HEK293 (cell line): ENCODE results near the gene USP27X.

Source experiments
- CTCF ChIA-PET: fragments of 350-600 bp; formaldehyde crosslinking; extraction: SDS; loops from one replicate; lab custom pipeline; 2021; ENCODE audit warnings: antibody characterized with exemption; lab: Yijun Ruan, JAX
- POLR2A ChIA-PET: fragments of 300-600 bp; formaldehyde crosslinking; extraction: SDS; loops from one replicate; lab custom pipeline; 2020; ENCODE audit warnings: antibody characterized with exemption, inconsistent platforms; lab: Yijun Ruan, JAX
- H3K27ac ChIP-seq: fragments of 200-500 bp; sonication (Bioruptor generic); 2 replicates; pipeline ENCODE4 v1.5.1; 2014; ENCODE audit warnings: low read depth, low read length, control low read depth, inconsistent platforms; ENCODE audit errors: extremely low read depth
- H3K36me3 ChIP-seq, 2 experiments: fragments of 200-500 bp in 1 of 2; sonication (Bioruptor generic) in 1 of 2; 1 replicate in 1 of 2; 2 replicates in 1 of 2; pipeline ENCODE4 v1.5.1; 2014 to 2017; ENCODE audit warnings: inconsistent platforms in 2 of 2, low read length in 2 of 2; ENCODE audit not compliant: control insufficient read depth in 2 of 2, insufficient read depth in 1 of 2
- H3K4me1 ChIP-seq: fragments of 200-500 bp; sonication (Bioruptor generic); 2 replicates; pipeline ENCODE4 v1.5.1; 2014; ENCODE audit warnings: mild to moderate bottlenecking, low read length, inconsistent platforms; ENCODE audit not compliant: control insufficient read depth, insufficient read depth
- H3K4me3 ChIP-seq: 2 replicates; pipeline ENCODE4 v1.5.1; 2011; ENCODE audit warnings: low read depth, mild to moderate bottlenecking, control low read depth, low read length, moderate library complexity
- H3K9me3 ChIP-seq: fragments of 200-500 bp; sonication (Bioruptor generic); 2 replicates; pipeline ENCODE4 v1.5.1; 2014; ENCODE audit warnings: low read depth, low read length, inconsistent platforms; ENCODE audit not compliant: control insufficient read depth, insufficient read depth
- CTCF ChIP-seq: fragments of 450-650 bp; formaldehyde crosslinking; IDR thresholded peaks from 2 replicates; pipeline ENCODE4 v1.5.1; 2016; ENCODE audit warnings: missing biosample characterization, missing genetic modification characterization
- MZF1 ChIP-seq: fragments of 450-650 bp; formaldehyde crosslinking; IDR thresholded peaks from 2 replicates; pipeline ENCODE4 v1.5.1; 2017; ENCODE audit warnings: missing biosample characterization, missing genetic modification characterization, borderline replicate concordance
- OVOL3 ChIP-seq: fragments of 450-650 bp; formaldehyde crosslinking; IDR thresholded peaks from 2 replicates; pipeline ENCODE4 v1.5.1; 2016; ENCODE audit warnings: missing biosample characterization, missing genetic modification characterization
- PRDM1 ChIP-seq: fragments of 450-650 bp; formaldehyde crosslinking; IDR thresholded peaks from 2 replicates; pipeline ENCODE4; 2016; ENCODE audit warnings: missing biosample characterization, missing genetic modification characterization
- RBAK ChIP-seq: fragments of 450-650 bp; formaldehyde crosslinking; IDR thresholded peaks from 2 replicates; pipeline ENCODE4 v1.5.1; 2016; ENCODE audit warnings: missing biosample characterization, missing genetic modification characterization
- SP2 ChIP-seq: fragments of 450-650 bp; formaldehyde crosslinking; IDR thresholded peaks from 2 replicates; pipeline ENCODE4 v1.5.1; 2016; ENCODE audit warnings: missing biosample characterization, missing genetic modification characterization
- ZFP41 ChIP-seq: fragments of 450-650 bp; formaldehyde crosslinking; IDR thresholded peaks from 2 replicates; pipeline ENCODE4 v1.5.1; 2016; ENCODE audit warnings: missing biosample characterization, missing genetic modification characterization, borderline replicate concordance
- ZFP69B ChIP-seq: fragments of 450-650 bp; formaldehyde crosslinking; IDR thresholded peaks from 2 replicates; pipeline ENCODE4 v1.5.1; 2016; ENCODE audit warnings: missing biosample characterization, missing genetic modification characterization
- ZNF214 ChIP-seq: fragments of 450-650 bp; formaldehyde crosslinking; IDR thresholded peaks from 2 replicates; pipeline ENCODE4 v1.5.1; 2017; ENCODE audit warnings: missing biosample characterization, mild to moderate bottlenecking, missing genetic modification characterization, borderline replicate concordance
- ZNF221 ChIP-seq: fragments of 450-650 bp; formaldehyde crosslinking; IDR thresholded peaks from 2 replicates; pipeline ENCODE4 v1.5.1; 2017; ENCODE audit warnings: missing biosample characterization, missing genetic modification characterization, borderline replicate concordance
- ZNF239 ChIP-seq: fragments of 450-650 bp; formaldehyde crosslinking; IDR thresholded peaks from 2 replicates; pipeline ENCODE4 v1.5.1; 2016; ENCODE audit warnings: missing biosample characterization, missing genetic modification characterization
- ZNF335 ChIP-seq: fragments of 450-650 bp; formaldehyde crosslinking; conservative IDR thresholded peaks from 2 replicates; pipeline ENCODE4 v1.5.1; 2016; ENCODE audit warnings: missing biosample characterization, missing genetic modification characterization
- ZNF354C ChIP-seq: fragments of 450-650 bp; formaldehyde crosslinking; IDR thresholded peaks from 2 replicates; pipeline ENCODE4 v1.5.1; 2016; ENCODE audit warnings: missing biosample characterization, missing genetic modification characterization, low read depth, borderline replicate concordance
- ZNF394 ChIP-seq: fragments of 450-650 bp; formaldehyde crosslinking; IDR thresholded peaks from 2 replicates; pipeline ENCODE4 v1.5.1; 2016; ENCODE audit warnings: missing biosample characterization, missing genetic modification characterization, mild to moderate bottlenecking, moderate library complexity, borderline replicate concordance
- ZNF558 ChIP-seq: fragments of 450-650 bp; formaldehyde crosslinking; IDR thresholded peaks from 2 replicates; pipeline ENCODE4 v1.5.1; 2016; ENCODE audit warnings: missing biosample characterization, missing genetic modification characterization
- ZNF561 ChIP-seq: fragments of 450-650 bp; IDR thresholded peaks from 2 replicates; pipeline ENCODE4 v1.5.1; 2018; ENCODE audit warnings: missing biosample characterization, missing genetic modification characterization, borderline replicate concordance
- ZNF629 ChIP-seq: fragments of 450-650 bp; formaldehyde crosslinking; IDR thresholded peaks from 2 replicates; pipeline ENCODE4 v1.5.1; 2017; ENCODE audit warnings: missing biosample characterization, missing genetic modification characterization
- ZNF654 ChIP-seq: fragments of 450-650 bp; formaldehyde crosslinking; IDR thresholded peaks from 2 replicates; pipeline ENCODE4 v1.5.1; 2016; ENCODE audit warnings: low read depth, missing biosample characterization, missing genetic modification characterization
- ZNF660 ChIP-seq: fragments of 450-650 bp; IDR thresholded peaks from 2 replicates; pipeline ENCODE4 v1.5.1; 2018; ENCODE audit warnings: missing biosample characterization, mild to moderate bottlenecking, missing genetic modification characterization
- ZNF677 ChIP-seq: fragments of 450-650 bp; IDR thresholded peaks from 2 replicates; pipeline ENCODE4 v1.5.0; 2018; ENCODE audit warnings: missing biosample characterization, mild to moderate bottlenecking, missing genetic modification characterization, moderate library complexity
- ZNF777 ChIP-seq: fragments of 450-650 bp; formaldehyde crosslinking; IDR thresholded peaks from 2 replicates; pipeline ENCODE4 v1.5.1; 2017; ENCODE audit warnings: missing biosample characterization, missing genetic modification characterization, borderline replicate concordance
- ZNF792 ChIP-seq: fragments of 450-650 bp; formaldehyde crosslinking; IDR thresholded peaks from 2 replicates; pipeline ENCODE4 v1.5.1; 2016; ENCODE audit warnings: missing biosample characterization, missing genetic modification characterization
- ZNF843 ChIP-seq: fragments of 450-650 bp; formaldehyde crosslinking; IDR thresholded peaks from 2 replicates; pipeline ENCODE4 v1.5.1; 2016; ENCODE audit warnings: missing biosample characterization, missing genetic modification characterization
- ZSCAN30 ChIP-seq: fragments of 450-650 bp; IDR thresholded peaks from 2 replicates; pipeline ENCODE4 v1.5.1; 2018; ENCODE audit warnings: missing biosample characterization, mild to moderate bottlenecking, missing genetic modification characterization, moderate library complexity

Gene USP27X

GRCh38 chrX:49840679-49841078, 38.6 kb upstream of the USP27X start:
- Histone ChIP-seq H3K4me3 (no peak overlapping the region), H3K36me3 (no peaks in the 10 kb centered on the region), H3K9me3 (no peaks in the 10 kb centered on the region), H3K4me1 (no peaks in the 10 kb centered on the region), H3K27ac (no peak overlapping the region)
- CTCF ChIA-PET, result interaction anchor here (0.5 to 3.9 kb wide), 10 partner anchors 9 to 1095 kb away, joined by 3 to 18 read pairs (median 4); no protein-coding TSS in a partner anchor
- 0 out of 2 replicates have a peak, but pooled peaks have one; percentile 15 for TF ChIP-seq CTCF (tag by site-specific recombination)
- peak; percentile 12; the same call in 1 of the 2 replicates for TF ChIP-seq ZNF660
- 0 out of 2 replicates have a peak, but pooled peaks have one; percentile 42 for TF ChIP-seq ZSCAN30
- peak; percentile 32; the same call in 1 of the 2 replicates for TF ChIP-seq ZNF654 (tag by site-specific recombination)
- TF ChIP-seq ZNF792 (tag by site-specific recombination), result no peak
- POLR2A ChIA-PET, result interaction anchor here (0.7 kb wide), 1 partner anchor 81 kb away, joined by 3 read pairs; no protein-coding TSS in a partner anchor

GRCh38 chrX:49842621-49843020, 36.7 kb upstream of the USP27X start:
- Histone ChIP-seq H3K9me3 (no peaks in the 10 kb centered on the region), H3K4me3 (no peak overlapping the region), H3K4me1 (no peaks in the 10 kb centered on the region), H3K36me3 (no peaks in the 10 kb centered on the region), H3K27ac (no peak overlapping the region)
- POLR2A ChIA-PET, result no interaction called here
- CTCF ChIA-PET, result interaction anchor here (0.5 to 0.8 kb wide), 4 partner anchors 15 to 550 kb away, joined by 3 to 6 read pairs (median 4); no protein-coding TSS in a partner anchor
- TF ChIP-seq RBAK (tag by site-specific recombination) (no peak), ZNF561 (no peak), ZNF394 (tag by site-specific recombination) (no peak), ZNF629 (no peak), ZNF354C (no peak), ZFP41 (tag by site-specific recombination) (no peak), ZNF214 (tag by site-specific recombination) (no peak)

GRCh38 chrX:49844611-49845010, 34.7 kb upstream of the USP27X start:
- ChIA-PET CTCF (no interaction called here), POLR2A (no interaction called here)
- no peaks in the 10 kb centered on the region for H3K4me1 ChIP-seq
- no peaks in the 10 kb centered on the region for H3K36me3 ChIP-seq
- no peak for TF ChIP-seq ZNF677
- TF ChIP-seq ZNF558 (tag by site-specific recombination), result no peak
- no peak for TF ChIP-seq OVOL3 (tag by site-specific recombination)
- TF ChIP-seq, all 188 proteins: peak for 0
- Histone ChIP-seq H3K27ac (no peak overlapping the region), H3K9me3 (no peaks in the 10 kb centered on the region), H3K4me3 (no peak overlapping the region)

GRCh38 chrX:49845701-49846403, 33.4 kb upstream of the USP27X start:
- no peak for TF ChIP-seq ZNF843 (tag by site-specific recombination)
- TF ChIP-seq ZNF335 (tag by site-specific recombination), result no peak
- TF ChIP-seq ZNF221 (tag by site-specific recombination), result no peak
- no peak for TF ChIP-seq PRDM1
- TF ChIP-seq ZNF239 (tag by site-specific recombination), result no peak
- no peak for TF ChIP-seq ZFP69B (tag by site-specific recombination)
- no peak for TF ChIP-seq SP2 (tag by site-specific recombination)
- no peak for TF ChIP-seq MZF1 (tag by site-specific recombination)
- TF ChIP-seq ZNF777 (tag by site-specific recombination), result no peak
- POLR2A ChIA-PET, result no interaction called here

More at GRCh38 chrX:49845701-49846403, 33.4 kb upstream of the USP27X start:
- H3K27ac ChIP-seq, result no peak overlapping the region
- H3K4me1 ChIP-seq, result no peaks in the 10 kb centered on the region
- CTCF ChIA-PET, result interaction anchor here (0.5 to 1.9 kb wide), 2 partner anchors 254 to 655 kb away, joined by 4 read pairs; no protein-coding TSS in a partner anchor
- no peaks in the 10 kb centered on the region for H3K36me3 ChIP-seq
- no peaks in the 10 kb centered on the region for H3K9me3 ChIP-seq
- H3K4me3 ChIP-seq, result no peak overlapping the region
